Stimulated activated CD4-positive, alpha-beta T cell treated with anti-CD3 and anti-CD28 coated beads, TNF-alpha, amount 100 ng/mL, for 24 hours (primary cell): ENCODE data around the gene IL23R.

Experiments
- DNase-seq, 3 experiments: peaks; one replicate each; pipeline ENCODE4 v3.0.0-alpha.2; 2020; ENCODE audit warnings: low read depth in 3 of 3

IL23R gene

GRCh38 chr1:67148516-67149178 lies 17.6 kb upstream of the IL23R start:
- DNase-seq = no peak

- DNase-seq = peak in 1 of 3 experiments; percentile 50
Measured at GRCh38 chr1:67149179-67149770, 17.0 kb upstream of the IL23R start.

- DNase-seq = no peak
Measured at GRCh38 chr1:67150931-67151330, 15.3 kb upstream of the IL23R start.

GRCh38 chr1:67158401-67158800 lies 7.9 kb upstream of the IL23R start:
- DNase-seq = no peak

GRCh38 chr1:67159233-67159632 lies 7.0 kb upstream of the IL23R start:
- peak in 1 of 3 experiments; percentile 37 for DNase-seq

- peak in 1 of 3 experiments; percentile 51 for DNase-seq
Measured at GRCh38 chr1:67162954-67163353, 3.3 kb upstream of the IL23R start.

GRCh38 chr1:67165468-67166041 lies 699 bp upstream of the IL23R start:
- no peak for DNase-seq

GRCh38 chr1:67169496-67169895 lies 3.2 kb downstream of the IL23R start:
- no peak for DNase-seq

GRCh38 chr1:67169932-67170331 lies 3.7 kb downstream of the IL23R start:
- no peak for DNase-seq

GRCh38 chr1:67170751-67171573 lies 4.7 kb downstream of the IL23R start:
- DNase-seq = no peak

- DNase-seq = no peak
Measured at GRCh38 chr1:67171574-67171955, 5.3 kb downstream of the IL23R start.

- DNase-seq = no peak
Measured at GRCh38 chr1:67171978-67172377, 5.7 kb downstream of the IL23R start.

- no peak for DNase-seq
Measured at GRCh38 chr1:67173988-67174387, 7.7 kb downstream of the IL23R start.

- no peak for DNase-seq
Measured at GRCh38 chr1:67174716-67175284, 8.5 kb downstream of the IL23R start.

GRCh38 chr1:67175530-67176087 lies 9.4 kb downstream of the IL23R start:
- no peak for DNase-seq

GRCh38 chr1:67184838-67185421 lies 18.7 kb downstream of the IL23R start:
- no peak for DNase-seq

GRCh38 chr1:67188137-67188536 lies 21.9 kb downstream of the IL23R start:
- DNase-seq = no peak

GRCh38 chr1:67189953-67190352 lies 23.7 kb downstream of the IL23R start:
- no peak for DNase-seq

GRCh38 chr1:67190410-67190809 lies 24.2 kb downstream of the IL23R start:
- no peak for DNase-seq

GRCh38 chr1:67190942-67191341 lies 24.7 kb downstream of the IL23R start:
- no peak for DNase-seq
